HepG2 (cell line): Measurements from ENCODE around the gene CHKB. TPM values are rescaled to one million over a fixed set of nuclear protein-coding genes. Genes with fewer than 3 reads are reported as not detected.

Experiments
- CEBPG ChIP-seq: IDR thresholded peaks from 2 replicates; pipeline ENCODE4 v1.6.1; 2016
- CENPT ChIP-seq: sonication (generic); formaldehyde crosslinking; IDR thresholded peaks from 2 replicates; pipeline ENCODE4 v1.8.0; 2022; ENCODE audit warnings: low read depth, mild to moderate bottlenecking, moderate library complexity, missing genetic modification reagents
- ETS1 ChIP-seq: sonication (generic); formaldehyde crosslinking; IDR thresholded peaks from 2 replicates; pipeline ENCODE4 v1.4.0; 2020; ENCODE audit warnings: missing genetic modification reagents
- FOSL2 ChIP-seq: sonication (generic); formaldehyde crosslinking; IDR thresholded peaks from 2 replicates; pipeline ENCODE4 v1.4.0; 2020; ENCODE audit warnings: missing genetic modification reagents
- JARID2 ChIP-seq: sonication (generic); formaldehyde crosslinking; IDR thresholded peaks from 2 replicates; pipeline ENCODE4 v1.8.1; 2023; ENCODE audit warnings: missing genetic modification reagents, inconsistent platforms; ENCODE audit not compliant: insufficient replicate concordance
- MNT ChIP-seq: fragments of 450-650 bp; IDR thresholded peaks from 2 replicates; pipeline ENCODE4 v1.6.1; 2016
- REPIN1 ChIP-seq: sonication (generic); formaldehyde crosslinking; IDR thresholded peaks from 2 replicates; pipeline ENCODE4 v1.8.0; 2022; ENCODE audit warnings: missing genetic modification reagents, low read depth, mild to moderate bottlenecking, borderline replicate concordance
- RFXANK ChIP-seq: IDR thresholded peaks from 2 replicates; pipeline ENCODE4 v1.6.1; 2016
- RXRB ChIP-seq: IDR thresholded peaks from 2 replicates; pipeline ENCODE4 v1.6.1; 2016; ENCODE audit warnings: borderline replicate concordance, missing genetic modification reagents, missing compliant biosample characterization
- SAFB2 ChIP-seq: sonication (generic); formaldehyde crosslinking; IDR thresholded peaks from 2 replicates; pipeline ENCODE4 v1.5.1; 2020; ENCODE audit warnings: missing genetic modification reagents, low read depth, mild to moderate bottlenecking, borderline replicate concordance
- SIN3B ChIP-seq: fragments of 150-350 bp; IDR thresholded peaks from 2 replicates; pipeline ENCODE4 v1.6.1; 2014; ENCODE audit warnings: low read length
- SNAPC2 ChIP-seq: sonication (generic); formaldehyde crosslinking; IDR thresholded peaks from 2 replicates; pipeline ENCODE4 v1.8.1; 2022; ENCODE audit warnings: mild to moderate bottlenecking, missing genetic modification reagents
- SNRNP70 ChIP-seq: fragments of 200-400 bp; formaldehyde crosslinking; IDR thresholded peaks from 2 replicates; pipeline ENCODE4 v1.6.1; 2017; ENCODE audit warnings: mild to moderate bottlenecking, low read depth, low read length, moderate library complexity
- ZBTB14 ChIP-seq: sonication (generic); formaldehyde crosslinking; IDR thresholded peaks from 2 replicates; pipeline ENCODE4 v1.4.0; 2020; ENCODE audit warnings: missing genetic modification reagents
- ZMYM4 ChIP-seq: sonication (generic); formaldehyde crosslinking; IDR thresholded peaks from 2 replicates; pipeline ENCODE4 v1.8.1; 2023; ENCODE audit warnings: mild to moderate bottlenecking, missing genetic modification reagents
- ZNF775 ChIP-seq: sonication (generic); formaldehyde crosslinking; IDR thresholded peaks from 2 replicates; pipeline ENCODE4 v1.4.0; 2020; ENCODE audit warnings: missing genetic modification reagents, mild to moderate bottlenecking, moderate library complexity, borderline replicate concordance
- polyA plus RNA-seq, 8 experiments: library from polyadenylated mRNA; depleted of rRNA in 3 of 8; stranded (reverse) in 7 of 8; unstranded in 1 of 8; fragments of >200 nt; fragmentation: Illumina TruSeq in 4 of 8; extraction: Trizol in 4 of 8; gene quantifications; 2 replicates each; pipeline versions ENCODE4 v1.2.1 to v1.2.3, GENCODE V29; 2011 to 2016; ENCODE audit warnings: low read depth in 4 of 8, missing spikeins in 1 of 8, mixed read lengths in 1 of 8; ENCODE audit not compliant: insufficient read depth in 1 of 8
- total RNA-seq, 5 experiments: library from RNA; depleted of rRNA; stranded (reverse); fragments of >200 nt; fragmentation: Illumina TruSeq; extraction: Trizol; gene quantifications; 2 replicates each; pipeline ENCODE4 v1.2.3, GENCODE V29; 2016; ENCODE audit warnings: low read depth in 1 of 5
- TF ChIP-seq, protein P1 (sequence below): sonication (generic); formaldehyde crosslinking; conservative IDR thresholded peaks from 2 replicates; pipeline ENCODE4 v1.4.0; 2020; ENCODE audit warnings: missing genetic modification reagents
- TF ChIP-seq, protein P2 (sequence below): sonication (generic); formaldehyde crosslinking; IDR thresholded peaks from 2 replicates; pipeline ENCODE4 v1.8.1; 2022; ENCODE audit warnings: low read depth, mild to moderate bottlenecking, missing genetic modification reagents
- TF ChIP-seq, protein P3 (sequence below): sonication (generic); formaldehyde crosslinking; IDR thresholded peaks from 2 replicates; pipeline ENCODE4 v1.4.0; 2020; ENCODE audit warnings: missing genetic modification reagents

The CHKB gene
- total and polyA plus RNA-seq, 2 of the 13 experiments (the other 11 are each of a cell fraction or from before 2014, with no cell fraction given) = 24.5 to 42.7 TPM

- TF ChIP-seq ZMYM4 (CRISPR knock-in tag) (no peak), ETS1 (CRISPR knock-in tag) (no peak), SNRNP70 (no peak), REPIN1 (CRISPR knock-in tag) (no peak), RXRB (CRISPR knock-in tag) (peak; percentile 30; the same call in 1 of the 2 replicates), CENPT (no peak), MNT (no peak), SNAPC2 (CRISPR knock-in tag) (no peak), FOSL2 (CRISPR knock-in tag) (peak; percentile 26; the same call in 1 of the 2 replicates), ZBTB14 (CRISPR knock-in tag) (no peak), ZNF775 (CRISPR knock-in tag) (no peak), SAFB2 (CRISPR knock-in tag) (no peak), JARID2 (CRISPR knock-in tag) (no peak), CEBPG (0 out of 2 replicates have a peak, but pooled peaks have one; percentile 9), RFXANK (no peak), SIN3B (no peak)
- TF ChIP-seq, protein P1, sequence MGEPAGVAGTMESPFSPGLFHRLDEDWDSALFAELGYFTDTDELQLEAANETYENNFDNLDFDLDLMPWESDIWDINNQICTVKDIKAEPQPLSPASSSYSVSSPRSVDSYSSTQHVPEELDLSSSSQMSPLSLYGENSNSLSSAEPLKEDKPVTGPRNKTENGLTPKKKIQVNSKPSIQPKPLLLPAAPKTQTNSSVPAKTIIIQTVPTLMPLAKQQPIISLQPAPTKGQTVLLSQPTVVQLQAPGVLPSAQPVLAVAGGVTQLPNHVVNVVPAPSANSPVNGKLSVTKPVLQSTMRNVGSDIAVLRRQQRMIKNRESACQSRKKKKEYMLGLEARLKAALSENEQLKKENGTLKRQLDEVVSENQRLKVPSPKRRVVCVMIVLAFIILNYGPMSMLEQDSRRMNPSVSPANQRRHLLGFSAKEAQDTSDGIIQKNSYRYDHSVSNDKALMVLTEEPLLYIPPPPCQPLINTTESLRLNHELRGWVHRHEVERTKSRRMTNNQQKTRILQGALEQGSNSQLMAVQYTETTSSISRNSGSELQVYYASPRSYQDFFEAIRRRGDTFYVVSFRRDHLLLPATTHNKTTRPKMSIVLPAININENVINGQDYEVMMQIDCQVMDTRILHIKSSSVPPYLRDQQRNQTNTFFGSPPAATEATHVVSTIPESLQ (CRISPR knock-in tag) = no peak
- TF ChIP-seq, protein P2, sequence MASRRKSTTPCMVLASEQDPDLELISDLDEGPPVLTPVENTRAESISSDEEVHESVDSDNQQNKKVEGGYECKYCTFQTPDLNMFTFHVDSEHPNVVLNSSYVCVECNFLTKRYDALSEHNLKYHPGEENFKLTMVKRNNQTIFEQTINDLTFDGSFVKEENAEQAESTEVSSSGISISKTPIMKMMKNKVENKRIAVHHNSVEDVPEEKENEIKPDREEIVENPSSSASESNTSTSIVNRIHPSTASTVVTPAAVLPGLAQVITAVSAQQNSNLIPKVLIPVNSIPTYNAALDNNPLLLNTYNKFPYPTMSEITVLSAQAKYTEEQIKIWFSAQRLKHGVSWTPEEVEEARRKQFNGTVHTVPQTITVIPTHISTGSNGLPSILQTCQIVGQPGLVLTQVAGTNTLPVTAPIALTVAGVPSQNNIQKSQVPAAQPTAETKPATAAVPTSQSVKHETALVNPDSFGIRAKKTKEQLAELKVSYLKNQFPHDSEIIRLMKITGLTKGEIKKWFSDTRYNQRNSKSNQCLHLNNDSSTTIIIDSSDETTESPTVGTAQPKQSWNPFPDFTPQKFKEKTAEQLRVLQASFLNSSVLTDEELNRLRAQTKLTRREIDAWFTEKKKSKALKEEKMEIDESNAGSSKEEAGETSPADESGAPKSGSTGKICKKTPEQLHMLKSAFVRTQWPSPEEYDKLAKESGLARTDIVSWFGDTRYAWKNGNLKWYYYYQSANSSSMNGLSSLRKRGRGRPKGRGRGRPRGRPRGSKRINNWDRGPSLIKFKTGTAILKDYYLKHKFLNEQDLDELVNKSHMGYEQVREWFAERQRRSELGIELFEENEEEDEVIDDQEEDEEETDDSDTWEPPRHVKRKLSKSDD (CRISPR knock-in tag) = no peak
- TF ChIP-seq, protein P3, sequence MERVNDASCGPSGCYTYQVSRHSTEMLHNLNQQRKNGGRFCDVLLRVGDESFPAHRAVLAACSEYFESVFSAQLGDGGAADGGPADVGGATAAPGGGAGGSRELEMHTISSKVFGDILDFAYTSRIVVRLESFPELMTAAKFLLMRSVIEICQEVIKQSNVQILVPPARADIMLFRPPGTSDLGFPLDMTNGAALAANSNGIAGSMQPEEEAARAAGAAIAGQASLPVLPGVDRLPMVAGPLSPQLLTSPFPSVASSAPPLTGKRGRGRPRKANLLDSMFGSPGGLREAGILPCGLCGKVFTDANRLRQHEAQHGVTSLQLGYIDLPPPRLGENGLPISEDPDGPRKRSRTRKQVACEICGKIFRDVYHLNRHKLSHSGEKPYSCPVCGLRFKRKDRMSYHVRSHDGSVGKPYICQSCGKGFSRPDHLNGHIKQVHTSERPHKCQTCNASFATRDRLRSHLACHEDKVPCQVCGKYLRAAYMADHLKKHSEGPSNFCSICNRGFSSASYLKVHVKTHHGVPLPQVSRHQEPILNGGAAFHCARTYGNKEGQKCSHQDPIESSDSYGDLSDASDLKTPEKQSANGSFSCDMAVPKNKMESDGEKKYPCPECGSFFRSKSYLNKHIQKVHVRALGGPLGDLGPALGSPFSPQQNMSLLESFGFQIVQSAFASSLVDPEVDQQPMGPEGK = peak; percentile 37; the same call in 1 of the 2 replicates
Measured at GRCh38 chr22:50576070-50576469, 6.6 kb downstream of the CHKB start (continued).
